Stimulated activated CD8-positive, alpha-beta memory T cell treated with anti-CD3 and anti-CD28 coated beads, Interleukin-15, amount 100 ng/mL, for 48 hours (primary cell): ENCODE measurements around the gene XAGE3.
"Not testable (repeated sequence)": the region's sequence is repeated elsewhere in the genome, so short reads cannot be mapped to it uniquely, and the experiment has no call there.

ENCODE experiments used
- DNase-seq, 2 donors: peaks; one replicate each; pipeline ENCODE4 v3.0.0-alpha.2; 2020; ENCODE audit warnings: low read depth in 2 of 2

The XAGE3 gene

GRCh38 chrX:52867610-52868348 is at the start of gene XAGE3:
Gene XAGE3, minus strand, starts transcription at chrX:52868083. Its CDS starts 950 bp downstream, at chrX:52867133.
- DNase-seq: no peak

- not testable (repeated sequence) for DNase-seq
These were observed 46.8 kb upstream of the XAGE3 start for GRCh38 chrX:52914704-52915103.

GRCh38 chrX:52913681-52914080 is 45.8 kb upstream of the XAGE3 start:
- DNase-seq: not testable (repeated sequence)

GRCh38 chrX:52909313-52909969 is 41.6 kb upstream of the XAGE3 start:
- not testable (repeated sequence) for DNase-seq

- DNase-seq: not testable (repeated sequence)
These were observed 40.0 kb upstream of the XAGE3 start for GRCh38 chrX:52907900-52908299.

GRCh38 chrX:52907137-52907536 is 39.3 kb upstream of the XAGE3 start:
- DNase-seq: not testable (repeated sequence)

- not testable (repeated sequence) for DNase-seq
These were observed 38.2 kb upstream of the XAGE3 start for GRCh38 chrX:52906072-52906471.

GRCh38 chrX:52905531-52905930 is 37.6 kb upstream of the XAGE3 start:
- not testable (repeated sequence) for DNase-seq

GRCh38 chrX:52896855-52897709 is 29.2 kb upstream of the XAGE3 start, which contains the start of gene FAM156B:
Gene FAM156B, plus strand, starts transcription at chrX:52897330. Its CDS starts 9,896 bp downstream, at chrX:52907226.
- DNase-seq: not testable (repeated sequence)

GRCh38 chrX:52896438-52896837 is 28.6 kb upstream of the XAGE3 start:
- not testable (repeated sequence) for DNase-seq

GRCh38 chrX:52888090-52888489 is 20.2 kb upstream of the XAGE3 start:
- DNase-seq: not testable (repeated sequence)

GRCh38 chrX:52887459-52887858 is 19.6 kb upstream of the XAGE3 start:
- DNase-seq: not testable (repeated sequence)

GRCh38 chrX:52876386-52876785 is 8.5 kb upstream of the XAGE3 start:
- DNase-seq: not testable (repeated sequence)

GRCh38 chrX:52875436-52875835 is 7.6 kb upstream of the XAGE3 start:
- DNase-seq: not testable (repeated sequence)

GRCh38 chrX:52874661-52875060 is 6.8 kb upstream of the XAGE3 start:
- no peak for DNase-seq

GRCh38 chrX:52873825-52874224 is 5.9 kb upstream of the XAGE3 start:
- DNase-seq: not testable (repeated sequence)

- no peak for DNase-seq
These were observed 2.2 kb upstream of the XAGE3 start for GRCh38 chrX:52870046-52870445.

- DNase-seq: no peak
These were observed 2.4 kb downstream of the XAGE3 start for GRCh38 chrX:52865343-52865998.

- not testable (repeated sequence) for DNase-seq
These were observed 10.8 kb downstream of the XAGE3 start for GRCh38 chrX:52856991-52857525.

GRCh38 chrX:52852110-52852860 is 15.6 kb downstream of the XAGE3 start:
- no peak for DNase-seq
